IgD-negative memory B cell (primary cell): ENCODE data around the gene KDM3B. TPM values are rescaled to one million over a fixed set of nuclear protein-coding genes. Genes with fewer than 3 reads are reported as not detected.

Source experiments
- H3K27ac Mint-ChIP-seq, 3 donors: one replicate each; pipeline ENCODE4 v1.8.0; 2020 to 2022; ENCODE audit warnings: mild to moderate bottlenecking in 3 of 3, mixed read lengths in 3 of 3, moderate library complexity in 1 of 3
- H3K27me3 Mint-ChIP-seq: one replicate; pipeline ENCODE4 v1.8.0; 2021; ENCODE audit warnings: mixed read lengths
- H3K36me3 Mint-ChIP-seq: one replicate; pipeline ENCODE4 v1.8.0; 2020; ENCODE audit warnings: mild to moderate bottlenecking, mixed read lengths
- H3K4me1 Mint-ChIP-seq, 3 donors: one replicate each; pipeline ENCODE4 v1.8.0; 2020 to 2022; ENCODE audit warnings: mixed read lengths in 3 of 3, mild to moderate bottlenecking in 1 of 3
- H3K4me3 Mint-ChIP-seq, 4 donors: one replicate each; pipeline ENCODE4 v1.8.0; 2020 to 2022; ENCODE audit warnings: mild to moderate bottlenecking in 4 of 4, mixed read lengths in 4 of 4, moderate library complexity in 3 of 4
- H3K9me3 Mint-ChIP-seq, 3 donors: one replicate each; pipeline ENCODE4 v1.8.0; 2020 to 2021; ENCODE audit warnings: mixed read lengths in 3 of 3, mild to moderate bottlenecking in 1 of 3
- polyA plus RNA-seq: library from polyadenylated mRNA; unstranded; fragments of 300-500 nt; fragmentation: Illumina TruSeq; gene quantifications from one replicate; pipeline ENCODE4 v1.2.3, GENCODE V29; 2021

KDM3B gene
- polyA plus RNA-seq, 1 donor from 2014 or later: 18.1 TPM

DNA sequence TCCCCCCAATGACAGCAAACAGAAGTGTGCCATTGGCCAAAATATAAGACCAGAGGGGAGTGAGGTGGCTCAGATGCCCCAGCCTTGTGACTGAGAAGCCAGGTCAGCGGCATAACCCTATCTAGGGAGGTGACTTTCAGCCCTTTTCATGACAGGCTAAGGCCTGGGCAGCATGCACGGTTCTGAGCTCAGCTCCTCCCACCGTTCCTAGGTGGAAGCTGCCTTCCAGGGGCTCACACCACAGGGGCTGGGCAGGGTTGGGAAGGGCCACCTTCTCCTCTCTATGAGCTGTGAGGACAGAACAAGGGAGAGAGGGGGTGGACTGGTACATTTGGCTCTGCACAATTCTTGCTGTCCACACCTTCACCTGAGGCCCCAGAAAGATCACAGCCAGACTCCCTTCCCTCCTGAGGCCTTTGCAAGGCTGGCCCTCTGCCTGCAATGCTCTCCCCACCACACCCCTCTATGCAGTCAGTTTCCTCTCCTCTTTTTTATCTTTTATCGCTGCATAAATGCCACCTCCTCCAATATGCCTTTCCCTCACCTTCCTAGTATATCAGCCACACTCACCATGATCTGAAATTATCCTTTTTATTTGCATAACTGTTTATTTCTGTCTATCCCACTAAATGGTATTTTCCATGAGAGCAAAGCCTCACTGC, 107.7 kb downstream of the KDM3B start:
- peak overlapping the region in 2 of 4 donors; percentile 23 to 87 for H3K4me3 Mint-ChIP-seq
- H3K36me3 Mint-ChIP-seq: no peaks in the 10 kb centered on the region
- peaks cover 1% of the 10 kb centered on the region for H3K27me3 Mint-ChIP-seq
- H3K4me1 Mint-ChIP-seq: peaks cover 18 to 27% (median 19%) of the 10 kb centered on the region in 3 donors
- H3K27ac Mint-ChIP-seq: peak overlapping the region in 2 of 3 donors; percentile 57 to 64
- no peaks in the 10 kb centered on the region for H3K9me3 Mint-ChIP-seq

DNA sequence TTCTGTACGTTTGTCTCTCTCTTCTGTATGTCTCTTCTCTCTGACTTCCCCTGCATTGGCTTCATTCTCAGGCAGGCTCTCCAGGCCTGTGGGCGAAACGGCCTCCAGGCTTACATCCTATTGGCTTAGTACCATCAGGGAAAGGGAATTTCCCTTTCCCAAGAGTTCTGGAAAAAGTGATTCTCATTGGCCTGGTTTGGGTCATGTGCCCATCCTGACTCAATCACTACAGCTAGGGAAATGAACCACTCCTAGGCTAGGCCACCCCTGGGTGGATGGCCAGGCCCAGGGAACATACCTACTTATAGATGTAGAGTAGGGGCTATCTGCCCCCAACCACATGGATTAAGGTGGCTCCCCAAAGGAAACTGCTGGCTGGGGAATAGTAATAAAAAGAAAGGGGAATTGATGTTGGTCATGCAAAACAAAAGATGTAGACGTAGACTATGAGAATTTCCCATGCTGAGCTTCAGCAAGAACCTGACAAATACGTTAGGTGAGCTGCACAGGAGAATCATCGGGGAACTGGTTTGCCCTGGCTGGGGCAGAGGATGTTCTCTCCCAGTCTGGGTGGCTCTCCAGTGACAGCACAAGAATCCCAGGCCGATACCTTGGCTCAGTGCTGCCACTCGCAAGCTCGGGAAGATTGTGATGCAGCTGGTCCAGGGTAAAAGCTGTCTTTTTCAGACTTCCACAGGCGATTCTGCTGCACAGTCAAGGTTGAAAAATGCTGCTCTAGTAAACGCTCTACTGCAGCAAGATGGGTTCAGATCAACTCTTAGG, 109.0 kb downstream of the KDM3B start:
- no peaks in the 10 kb centered on the region for H3K9me3 Mint-ChIP-seq
- peak overlapping the region in 3 of 4 donors; percentile 8 to 87 (median 35) for H3K4me3 Mint-ChIP-seq
- peaks cover 18 to 22% (median 21%) of the 10 kb centered on the region in 3 donors for H3K4me1 Mint-ChIP-seq
- peaks cover 1% of the 10 kb centered on the region for H3K27me3 Mint-ChIP-seq
- no peaks in the 10 kb centered on the region for H3K36me3 Mint-ChIP-seq
- peak overlapping the region; percentile 9 to 69 (median 66) for H3K27ac Mint-ChIP-seq

DNA sequence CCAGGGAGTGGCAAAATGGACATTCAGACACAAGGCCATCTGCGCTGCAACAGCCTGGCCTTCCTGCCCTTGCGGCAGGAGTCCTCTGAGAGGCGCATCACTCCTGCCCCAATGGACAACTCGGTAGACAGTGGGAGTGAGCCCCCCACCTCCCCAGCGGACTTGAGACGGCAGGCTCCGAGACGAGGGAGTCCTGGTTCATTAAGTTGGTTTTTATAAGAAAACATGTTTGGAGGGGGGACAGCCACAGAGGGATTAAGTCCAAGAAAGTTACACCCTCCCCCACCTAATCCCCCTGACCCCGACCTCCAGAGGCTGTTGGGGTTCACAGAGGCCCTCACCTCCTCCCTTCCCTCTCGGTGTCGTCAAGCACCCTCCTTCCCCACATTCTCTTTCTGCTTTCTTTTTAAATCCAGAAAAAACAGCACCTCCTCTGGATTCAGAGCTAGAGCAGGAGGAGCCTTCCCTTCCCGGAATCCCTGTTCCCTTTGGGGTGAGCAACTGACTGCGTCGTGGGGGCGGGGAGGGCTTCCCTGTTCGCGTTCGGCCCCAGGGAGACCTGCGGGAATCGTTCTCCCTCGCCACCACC, 111.0 kb downstream of the KDM3B start:
- Mint-ChIP-seq H3K27me3 (peaks cover 5% of the 10 kb centered on the region), H3K9me3 (no peaks in the 10 kb centered on the region), H3K4me3 (peak overlapping the region; percentile 85 to 97 (median 91)), H3K4me1 (peaks cover 22 to 30% (median 27%) of the 10 kb centered on the region in 3 donors), H3K27ac (peak overlapping the region; percentile 80 to 95 (median 91)), H3K36me3 (peaks cover 3% of the 10 kb centered on the region)

DNA sequence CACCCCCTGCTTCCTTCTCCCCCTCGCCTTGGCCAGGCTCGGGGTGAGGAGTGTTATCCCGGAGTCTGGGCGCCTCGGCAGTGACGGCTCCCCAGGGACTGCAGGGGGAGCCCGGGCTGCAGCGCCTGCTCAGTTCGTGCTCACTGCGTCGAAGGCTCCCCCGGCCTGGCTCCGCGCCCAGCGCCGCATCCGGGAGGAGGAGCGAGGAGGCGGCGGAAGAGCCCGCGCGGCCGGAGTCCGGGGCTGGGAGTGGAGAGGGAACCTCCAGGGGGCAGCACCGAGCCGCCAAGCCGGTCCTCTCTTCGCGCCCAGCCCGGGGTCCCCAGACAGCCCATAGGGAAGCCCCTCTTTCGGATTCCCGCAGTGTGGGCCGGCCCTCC, 111.5 kb downstream of the KDM3B start:
- peaks cover 22 to 26% (median 24%) of the 10 kb centered on the region in 3 donors for H3K4me1 Mint-ChIP-seq
- H3K9me3 Mint-ChIP-seq: no peaks in the 10 kb centered on the region
- peaks cover 5% of the 10 kb centered on the region for H3K27me3 Mint-ChIP-seq
- peak overlapping the region; percentile 80 to 95 (median 91) for H3K27ac Mint-ChIP-seq
- peaks cover 3% of the 10 kb centered on the region for H3K36me3 Mint-ChIP-seq
- H3K4me3 Mint-ChIP-seq: peak overlapping the region; percentile 85 to 97 (median 91)

DNA sequence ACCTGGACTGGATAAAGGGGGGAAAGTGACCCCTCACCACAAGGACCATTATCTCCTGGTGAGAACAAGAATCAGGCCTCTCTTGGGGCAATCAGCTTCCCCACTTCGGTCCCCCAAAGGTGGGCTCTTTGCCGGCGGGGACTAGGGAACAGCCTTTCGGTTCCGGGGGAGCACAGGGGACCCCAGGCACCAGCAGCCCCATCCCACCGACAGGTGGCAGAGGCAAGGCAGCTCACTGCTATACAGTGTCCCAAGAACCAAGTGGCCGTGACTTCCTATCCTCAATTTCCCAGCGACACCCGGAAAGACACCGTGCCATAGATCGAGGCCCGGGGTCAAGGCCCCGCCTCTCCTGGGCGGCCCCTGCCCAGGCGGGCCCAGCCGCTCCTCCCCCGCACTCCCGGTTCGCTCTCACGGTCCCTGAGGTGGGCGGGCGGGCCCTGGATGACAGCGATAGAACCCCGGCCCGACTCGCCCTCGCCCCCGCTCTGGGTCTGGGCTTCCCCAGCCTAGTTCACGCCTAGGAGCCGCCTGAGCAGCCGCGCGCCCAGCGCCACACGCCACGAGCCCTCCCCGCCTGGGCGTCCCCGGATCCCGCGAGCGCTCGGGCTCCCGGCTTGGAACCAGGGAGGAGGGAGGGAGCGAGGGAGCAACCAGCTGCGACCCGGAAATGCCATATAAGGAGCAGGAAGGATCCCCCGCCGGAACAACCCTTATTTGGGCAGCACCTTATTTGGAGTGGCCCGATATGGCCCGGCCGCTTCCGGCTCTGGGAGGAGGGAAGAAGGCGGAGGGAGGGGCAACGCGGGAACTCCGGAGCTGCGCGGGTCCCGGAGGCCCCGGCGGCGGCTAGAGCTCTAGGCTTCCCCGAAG, 112.1 kb downstream of the KDM3B start:
- H3K27me3 Mint-ChIP-seq: peaks cover 5% of the 10 kb centered on the region
- peak overlapping the region; percentile 80 to 95 (median 88) for H3K27ac Mint-ChIP-seq
- peaks cover 17 to 20% (median 17%) of the 10 kb centered on the region in 3 donors for H3K4me1 Mint-ChIP-seq
- peak overlapping the region; percentile 85 to 97 (median 91) for H3K4me3 Mint-ChIP-seq
- peaks cover 3% of the 10 kb centered on the region for H3K36me3 Mint-ChIP-seq
- no peaks in the 10 kb centered on the region for H3K9me3 Mint-ChIP-seq

DNA sequence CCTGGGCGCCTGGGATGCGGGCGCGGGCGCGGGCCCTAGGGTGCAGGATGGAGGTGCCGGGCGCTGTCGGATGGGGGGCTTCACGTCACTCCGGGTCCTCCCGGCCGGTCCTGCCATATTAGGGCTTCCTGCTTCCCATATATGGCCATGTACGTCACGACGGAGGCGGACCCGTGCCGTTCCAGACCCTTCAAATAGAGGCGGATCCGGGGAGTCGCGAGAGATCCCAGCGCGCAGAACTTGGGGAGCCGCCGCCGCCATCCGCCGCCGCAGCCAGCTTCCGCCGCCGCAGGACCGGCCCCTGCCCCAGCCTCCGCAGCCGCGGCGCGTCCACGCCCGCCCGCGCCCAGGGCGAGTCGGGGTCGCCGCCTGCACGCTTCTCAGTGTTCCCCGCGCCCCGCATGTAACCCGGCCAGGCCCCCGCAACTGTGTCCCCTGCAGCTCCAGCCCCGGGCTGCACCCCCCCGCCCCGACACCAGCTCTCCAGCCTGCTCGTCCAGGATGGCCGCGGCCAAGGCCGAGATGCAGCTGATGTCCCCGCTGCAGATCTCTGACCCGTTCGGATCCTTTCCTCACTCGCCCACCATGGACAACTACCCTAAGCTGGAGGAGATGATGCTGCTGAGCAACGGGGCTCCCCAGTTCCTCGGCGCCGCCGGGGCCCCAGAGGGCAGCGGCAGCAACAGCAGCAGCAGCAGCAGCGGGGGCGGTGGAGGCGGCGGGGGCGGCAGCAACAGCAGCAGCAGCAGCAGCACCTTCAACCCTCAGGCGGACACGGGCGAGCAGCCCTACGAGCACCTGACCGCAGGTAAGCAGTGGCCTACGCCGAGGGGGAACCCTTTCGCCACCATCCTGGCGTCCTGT, 113.0 kb downstream of the KDM3B start, which contains the start of gene EGR1:
Gene EGR1 (plus strand): TSS at position 219 of the 864 bp plus-strand sequence. CDS start 283 bp downstream, at position 502.
- H3K4me1 Mint-ChIP-seq: peaks cover 12 to 18% (median 14%) of the 10 kb centered on the region in 3 donors
- H3K4me3 Mint-ChIP-seq: peak within 1 kb of the TSS; percentile 85 to 97 (median 91)
- H3K9me3 Mint-ChIP-seq: no peaks in the 10 kb centered on the region
- H3K27ac Mint-ChIP-seq: peak within 1 kb of the TSS; percentile 80 to 95 (median 88)
- peaks cover 3% of the 10 kb centered on the region for H3K36me3 Mint-ChIP-seq
- H3K27me3 Mint-ChIP-seq: peaks cover 4% of the 10 kb centered on the region

DNA sequence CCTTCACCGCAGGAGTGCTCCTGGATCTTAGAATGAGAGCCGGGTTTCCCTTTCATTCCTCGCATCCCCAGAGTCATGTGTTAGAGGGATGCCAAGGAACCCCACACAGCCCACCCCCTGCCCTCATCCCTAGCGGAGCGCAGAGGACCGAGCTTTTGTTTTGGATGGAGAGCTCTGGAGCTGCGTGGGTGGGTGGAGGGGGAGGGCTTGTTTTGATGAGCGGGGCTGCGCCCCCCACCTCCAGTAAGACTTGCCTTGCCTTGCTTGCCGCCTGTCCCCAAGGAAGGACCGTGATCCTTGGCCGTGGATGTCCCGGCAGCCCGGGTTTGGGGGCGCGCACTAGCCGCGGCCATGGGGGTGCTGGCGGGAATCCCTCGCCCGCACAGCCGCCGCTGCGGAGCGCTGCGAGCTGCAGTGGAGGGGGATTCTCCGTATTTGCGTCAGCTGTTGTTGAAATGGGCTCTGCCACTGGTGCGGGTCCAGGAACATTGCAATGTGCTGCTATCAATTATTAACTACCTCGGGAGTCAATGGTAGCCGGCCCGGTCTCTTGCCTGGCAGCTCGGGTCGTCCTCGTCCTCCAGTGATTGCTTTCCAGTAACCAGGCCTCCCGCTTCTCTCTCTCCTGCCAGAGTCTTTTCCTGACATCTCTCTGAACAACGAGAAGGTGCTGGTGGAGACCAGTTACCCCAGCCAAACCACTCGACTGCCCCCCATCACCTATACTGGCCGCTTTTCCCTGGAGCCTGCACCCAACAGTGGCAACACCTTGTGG, 113.8 kb downstream of the KDM3B start:
- Mint-ChIP-seq H3K27me3 (peaks cover 4% of the 10 kb centered on the region), H3K9me3 (no peaks in the 10 kb centered on the region), H3K27ac (peak overlapping the region in 2 of 3 donors; percentile 57 to 80), H3K4me1 (peaks cover 6 to 13% (median 9%) of the 10 kb centered on the region in 3 donors), H3K4me3 (peak overlapping the region; percentile 85 to 93 (median 88)), H3K36me3 (peaks cover 3% of the 10 kb centered on the region)

DNA sequence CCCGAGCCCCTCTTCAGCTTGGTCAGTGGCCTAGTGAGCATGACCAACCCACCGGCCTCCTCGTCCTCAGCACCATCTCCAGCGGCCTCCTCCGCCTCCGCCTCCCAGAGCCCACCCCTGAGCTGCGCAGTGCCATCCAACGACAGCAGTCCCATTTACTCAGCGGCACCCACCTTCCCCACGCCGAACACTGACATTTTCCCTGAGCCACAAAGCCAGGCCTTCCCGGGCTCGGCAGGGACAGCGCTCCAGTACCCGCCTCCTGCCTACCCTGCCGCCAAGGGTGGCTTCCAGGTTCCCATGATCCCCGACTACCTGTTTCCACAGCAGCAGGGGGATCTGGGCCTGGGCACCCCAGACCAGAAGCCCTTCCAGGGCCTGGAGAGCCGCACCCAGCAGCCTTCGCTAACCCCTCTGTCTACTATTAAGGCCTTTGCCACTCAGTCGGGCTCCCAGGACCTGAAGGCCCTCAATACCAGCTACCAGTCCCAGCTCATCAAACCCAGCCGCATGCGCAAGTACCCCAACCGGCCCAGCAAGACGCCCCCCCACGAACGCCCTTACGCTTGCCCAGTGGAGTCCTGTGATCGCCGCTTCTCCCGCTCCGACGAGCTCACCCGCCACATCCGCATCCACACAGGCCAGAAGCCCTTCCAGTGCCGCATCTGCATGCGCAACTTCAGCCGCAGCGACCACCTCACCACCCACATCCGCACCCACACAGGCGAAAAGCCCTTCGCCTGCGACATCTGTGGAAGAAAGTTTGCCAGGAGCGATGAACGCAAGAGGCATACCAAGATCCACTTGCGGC, 114.6 kb downstream of the KDM3B start:
- H3K36me3 Mint-ChIP-seq: peaks cover 3% of the 10 kb centered on the region
- peak overlapping the region; percentile 85 to 93 (median 88) for H3K4me3 Mint-ChIP-seq
- H3K27me3 Mint-ChIP-seq: peaks cover 4% of the 10 kb centered on the region
- H3K27ac Mint-ChIP-seq: peak overlapping the region in 2 of 3 donors; percentile 47 to 80
- H3K9me3 Mint-ChIP-seq: no peaks in the 10 kb centered on the region
- peaks cover 0 to 13% (median 9%) of the 10 kb centered on the region in 3 donors for H3K4me1 Mint-ChIP-seq

DNA sequence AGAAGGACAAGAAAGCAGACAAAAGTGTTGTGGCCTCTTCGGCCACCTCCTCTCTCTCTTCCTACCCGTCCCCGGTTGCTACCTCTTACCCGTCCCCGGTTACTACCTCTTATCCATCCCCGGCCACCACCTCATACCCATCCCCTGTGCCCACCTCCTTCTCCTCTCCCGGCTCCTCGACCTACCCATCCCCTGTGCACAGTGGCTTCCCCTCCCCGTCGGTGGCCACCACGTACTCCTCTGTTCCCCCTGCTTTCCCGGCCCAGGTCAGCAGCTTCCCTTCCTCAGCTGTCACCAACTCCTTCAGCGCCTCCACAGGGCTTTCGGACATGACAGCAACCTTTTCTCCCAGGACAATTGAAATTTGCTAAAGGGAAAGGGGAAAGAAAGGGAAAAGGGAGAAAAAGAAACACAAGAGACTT, 115.2 kb downstream of the KDM3B start:
- peaks cover 4% of the 10 kb centered on the region for H3K27me3 Mint-ChIP-seq

DNA sequence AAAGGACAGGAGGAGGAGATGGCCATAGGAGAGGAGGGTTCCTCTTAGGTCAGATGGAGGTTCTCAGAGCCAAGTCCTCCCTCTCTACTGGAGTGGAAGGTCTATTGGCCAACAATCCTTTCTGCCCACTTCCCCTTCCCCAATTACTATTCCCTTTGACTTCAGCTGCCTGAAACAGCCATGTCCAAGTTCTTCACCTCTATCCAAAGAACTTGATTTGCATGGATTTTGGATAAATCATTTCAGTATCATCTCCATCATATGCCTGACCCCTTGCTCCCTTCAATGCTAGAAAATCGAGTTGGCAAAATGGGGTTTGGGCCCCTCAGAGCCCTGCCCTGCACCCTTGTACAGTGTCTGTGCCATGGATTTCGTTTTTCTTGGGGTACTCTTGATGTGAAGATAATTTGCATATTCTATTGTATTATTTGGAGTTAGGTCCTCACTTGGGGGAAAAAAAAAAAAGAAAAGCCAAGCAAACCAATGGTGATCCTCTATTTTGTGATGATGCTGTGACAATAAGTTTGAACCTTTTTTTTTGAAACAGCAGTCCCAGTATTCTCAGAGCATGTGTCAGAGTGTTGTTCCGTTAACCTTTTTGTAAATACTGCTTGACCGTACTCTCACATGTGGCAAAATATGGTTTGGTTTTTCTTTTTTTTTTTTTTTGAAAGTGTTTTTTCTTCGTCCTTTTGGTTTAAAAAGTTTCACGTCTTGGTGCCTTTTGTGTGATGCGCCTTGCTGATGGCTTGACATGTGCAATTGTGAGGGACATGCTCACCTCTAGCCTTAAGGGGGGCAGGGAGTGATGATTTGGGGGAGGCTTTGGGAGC, 115.9 kb downstream of the KDM3B start:
- Mint-ChIP-seq H3K4me1 (peaks cover 0 to 13% (median 9%) of the 10 kb centered on the region in 3 donors), H3K4me3 (peak overlapping the region in 3 of 4 donors; percentile 63 to 87 (median 85)), H3K36me3 (peaks cover 3% of the 10 kb centered on the region), H3K9me3 (no peaks in the 10 kb centered on the region), H3K27me3 (peaks cover 4% of the 10 kb centered on the region), H3K27ac (peak overlapping the region in 1 of 3 donors; percentile 80)

More for the DNA sequence above, 115.2 kb downstream of the KDM3B start:
- peak overlapping the region; percentile 70 to 88 (median 82) for H3K4me3 Mint-ChIP-seq
- H3K27ac Mint-ChIP-seq: peak overlapping the region in 1 of 3 donors; percentile 80
- peaks cover 0 to 13% (median 9%) of the 10 kb centered on the region in 3 donors for H3K4me1 Mint-ChIP-seq
- H3K9me3 Mint-ChIP-seq: no peaks in the 10 kb centered on the region
- peaks cover 3% of the 10 kb centered on the region for H3K36me3 Mint-ChIP-seq

DNA sequence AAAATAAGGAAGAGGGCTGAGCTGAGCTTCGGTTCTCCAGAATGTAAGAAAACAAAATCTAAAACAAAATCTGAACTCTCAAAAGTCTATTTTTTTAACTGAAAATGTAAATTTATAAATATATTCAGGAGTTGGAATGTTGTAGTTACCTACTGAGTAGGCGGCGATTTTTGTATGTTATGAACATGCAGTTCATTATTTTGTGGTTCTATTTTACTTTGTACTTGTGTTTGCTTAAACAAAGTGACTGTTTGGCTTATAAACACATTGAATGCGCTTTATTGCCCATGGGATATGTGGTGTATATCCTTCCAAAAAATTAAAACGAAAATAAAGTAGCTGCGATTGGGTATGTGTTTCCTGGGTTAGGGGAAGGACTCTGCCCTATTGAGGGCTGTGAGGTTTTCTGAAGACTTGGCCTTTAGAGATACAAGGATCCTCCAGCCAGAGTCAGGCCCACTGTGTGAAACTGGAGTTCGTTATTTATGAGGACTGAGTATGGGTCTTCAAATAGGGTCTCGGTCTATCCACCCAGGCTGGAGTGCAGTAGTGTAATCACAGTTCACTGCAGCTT, 116.6 kb downstream of the KDM3B start:
- H3K9me3 Mint-ChIP-seq: no peaks in the 10 kb centered on the region
- H3K27ac Mint-ChIP-seq: no peak overlapping the region
- H3K27me3 Mint-ChIP-seq: peaks cover 4% of the 10 kb centered on the region
- peaks cover 3% of the 10 kb centered on the region for H3K36me3 Mint-ChIP-seq
- H3K4me3 Mint-ChIP-seq: peak overlapping the region in 1 of 4 donors; percentile 87
- H3K4me1 Mint-ChIP-seq: peaks cover 0 to 13% (median 9%) of the 10 kb centered on the region in 3 donors
